ENCODE results near the gene GP2.
"Not testable (repeated sequence)": the region's sequence is repeated elsewhere in the genome, so short reads cannot be mapped to it uniquely, and the experiment has no call there.

The GP2 gene

GRCh38 chr16:20339744-20340143, 12.4 kb upstream of the GP2 start:
- no peak for TF ChIP-seq POLR2A (IDR thresholded peaks at IDR 0.05; ENCODE audit: low read depth, low read length)
- FAIRE-seq (no peak), DNase-seq (ENCODE audit: insufficient read length, low spot score) (no peak)

GRCh38 chr16:20336955-20337354, 9.6 kb upstream of the GP2 start:
- no peak for TF ChIP-seq POLR2A (IDR thresholded peaks at IDR 0.05; ENCODE audit: low read depth, low read length)
- DNase-seq (ENCODE audit: insufficient read length, low spot score) = no peak
- no peak for FAIRE-seq

GRCh38 chr16:20334396-20334795, 7.1 kb upstream of the GP2 start:
- TF ChIP-seq POLR2A (IDR thresholded peaks at IDR 0.05; ENCODE audit: low read depth, low read length) = no peak
- DNase-seq (ENCODE audit: insufficient read length, low spot score) = no peak
- FAIRE-seq = no peak

- DNase-seq (ENCODE audit: insufficient read length, low spot score) (no peak), FAIRE-seq (no peak)
- TF ChIP-seq POLR2A (IDR thresholded peaks at IDR 0.05; ENCODE audit: low read depth, low read length) = no peak
These were observed 5.8 kb upstream of the GP2 start for GRCh38 chr16:20333120-20333519.

- TF ChIP-seq POLR2A (IDR thresholded peaks at IDR 0.05; ENCODE audit: low read depth, low read length) = no peak
- DNase-seq (ENCODE audit: insufficient read length, low spot score) (no peak), FAIRE-seq (no peak)
These were observed 5.1 kb upstream of the GP2 start for GRCh38 chr16:20332411-20332810.

- TF ChIP-seq POLR2A (IDR thresholded peaks at IDR 0.05; ENCODE audit: low read depth, low read length) = no peak
- DNase-seq (ENCODE audit: insufficient read length, low spot score) = no peak
- no peak for FAIRE-seq
These were observed 4.3 kb upstream of the GP2 start for GRCh38 chr16:20331635-20332034.

GRCh38 chr16:20329392-20330138, 2.3 kb upstream of the GP2 start:
- FAIRE-seq (no peak), DNase-seq (ENCODE audit: insufficient read length, low spot score) (no peak)

GRCh38 chr16:20326321-20326720, 992 bp downstream of the GP2 start:
- TF ChIP-seq POLR2A (IDR thresholded peaks at IDR 0.05; ENCODE audit: low read depth, low read length) = no peak
- DNase-seq (ENCODE audit: insufficient read length, low spot score) (no peak), FAIRE-seq (no peak)

More at GRCh38 chr16:20329392-20330138, 2.3 kb upstream of the GP2 start:
- TF ChIP-seq POLR2A (IDR thresholded peaks at IDR 0.05; ENCODE audit: low read depth, low read length) = no peak

- TF ChIP-seq POLR2A (IDR thresholded peaks at IDR 0.05; ENCODE audit: low read depth, low read length) = no peak
- FAIRE-seq (no peak), DNase-seq (ENCODE audit: insufficient read length, low spot score) (no peak)
These were observed 2.3 kb downstream of the GP2 start for GRCh38 chr16:20325005-20325404.

GRCh38 chr16:20323591-20324117, 3.7 kb downstream of the GP2 start:
- no peak for FAIRE-seq
- DNase-seq (ENCODE audit: insufficient read length, low spot score) = no peak

GRCh38 chr16:20322696-20323095, 4.6 kb downstream of the GP2 start:
- no peak for TF ChIP-seq POLR2A (IDR thresholded peaks at IDR 0.05; ENCODE audit: low read depth, low read length)
- DNase-seq (ENCODE audit: insufficient read length, low spot score) (no peak), FAIRE-seq (no peak)

More at GRCh38 chr16:20323591-20324117, 3.7 kb downstream of the GP2 start:
- TF ChIP-seq POLR2A (IDR thresholded peaks at IDR 0.05; ENCODE audit: low read depth, low read length) = no peak

GRCh38 chr16:20321671-20322070, 5.6 kb downstream of the GP2 start:
- no peak for TF ChIP-seq POLR2A (IDR thresholded peaks at IDR 0.05; ENCODE audit: low read depth, low read length)
- no peak for FAIRE-seq
- DNase-seq (ENCODE audit: insufficient read length, low spot score) = no peak

GRCh38 chr16:20321051-20321450, 6.3 kb downstream of the GP2 start:
- FAIRE-seq; DNase-seq (ENCODE audit: insufficient read length, low spot score): not testable (repeated sequence)

- TF ChIP-seq POLR2A (IDR thresholded peaks at IDR 0.05; ENCODE audit: low read depth, low read length) = no peak
- DNase-seq (ENCODE audit: insufficient read length, low spot score) (no peak), FAIRE-seq (no peak)
These were observed 6.7 kb downstream of the GP2 start for GRCh38 chr16:20320592-20320991.

GRCh38 chr16:20320178-20320577, 7.1 kb downstream of the GP2 start:
- no peak for TF ChIP-seq POLR2A (IDR thresholded peaks at IDR 0.05; ENCODE audit: low read depth, low read length)
- no peak for FAIRE-seq
- DNase-seq (ENCODE audit: insufficient read length, low spot score) = no peak
